PC-3 (cell line): Measurements from ENCODE around the gene CRTC3.

Experiments
- EZH2 ChIP-seq: fragments of 300-600 bp; sonication (generic); IDR thresholded peaks from one replicate; pipeline ENCODE4 v1.6.1; 2017; ENCODE audit warnings: antibody characterized with exemption, mild to moderate bottlenecking, low read length; ENCODE audit not compliant: unreplicated experiment
- TF ChIP-seq, protein P1 (sequence below): fragments of 300-600 bp; sonication (generic); conservative IDR thresholded peaks from 2 replicates; pipeline ENCODE4 v1.5.1; 2017; ENCODE audit warnings: antibody characterized with exemption, low read depth, mild to moderate bottlenecking, low read length

DNA sequence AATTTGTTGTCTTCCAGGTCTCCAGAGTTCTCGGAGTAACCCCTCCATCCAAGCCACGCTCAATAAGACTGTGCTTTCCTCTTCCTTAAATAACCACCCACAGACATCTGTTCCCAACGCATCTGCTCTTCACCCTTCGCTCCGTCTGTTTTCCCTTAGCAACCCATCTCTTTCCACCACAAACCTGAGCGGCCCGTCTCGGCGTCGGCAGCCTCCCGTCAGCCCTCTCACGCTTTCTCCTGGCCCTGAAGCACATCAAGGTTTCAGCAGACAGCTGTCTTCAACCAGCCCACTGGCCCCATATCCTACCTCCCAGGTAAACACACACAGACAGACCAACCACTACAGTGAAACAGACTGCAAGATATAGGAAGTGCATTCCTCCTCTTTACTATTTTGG lies 99.5 kb downstream of the CRTC3 start:
- no peak for TF ChIP-seq EZH2
- TF ChIP-seq, protein P1, sequence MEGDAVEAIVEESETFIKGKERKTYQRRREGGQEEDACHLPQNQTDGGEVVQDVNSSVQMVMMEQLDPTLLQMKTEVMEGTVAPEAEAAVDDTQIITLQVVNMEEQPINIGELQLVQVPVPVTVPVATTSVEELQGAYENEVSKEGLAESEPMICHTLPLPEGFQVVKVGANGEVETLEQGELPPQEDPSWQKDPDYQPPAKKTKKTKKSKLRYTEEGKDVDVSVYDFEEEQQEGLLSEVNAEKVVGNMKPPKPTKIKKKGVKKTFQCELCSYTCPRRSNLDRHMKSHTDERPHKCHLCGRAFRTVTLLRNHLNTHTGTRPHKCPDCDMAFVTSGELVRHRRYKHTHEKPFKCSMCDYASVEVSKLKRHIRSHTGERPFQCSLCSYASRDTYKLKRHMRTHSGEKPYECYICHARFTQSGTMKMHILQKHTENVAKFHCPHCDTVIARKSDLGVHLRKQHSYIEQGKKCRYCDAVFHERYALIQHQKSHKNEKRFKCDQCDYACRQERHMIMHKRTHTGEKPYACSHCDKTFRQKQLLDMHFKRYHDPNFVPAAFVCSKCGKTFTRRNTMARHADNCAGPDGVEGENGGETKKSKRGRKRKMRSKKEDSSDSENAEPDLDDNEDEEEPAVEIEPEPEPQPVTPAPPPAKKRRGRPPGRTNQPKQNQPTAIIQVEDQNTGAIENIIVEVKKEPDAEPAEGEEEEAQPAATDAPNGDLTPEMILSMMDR, result no peak
